Placental epithelial cell (primary cell): ENCODE measurements around the gene POLE2. TPM values are rescaled to one million over a fixed set of nuclear protein-coding genes. Genes with fewer than 3 reads are reported as not detected.

Source experiments
- small RNA-seq: library from RNA; depleted of rRNA; stranded (forward); fragments of <200 nt; gene quantifications from one replicate; pipeline ENCODE3, GENCODE V24; 2012
- total RNA-seq: library from RNA; depleted of rRNA; stranded (reverse); fragments of >200 nt; gene quantifications from 2 replicates; pipeline ENCODE4 v1.2.3, GENCODE V29; 2012

Gene POLE2, protein sequence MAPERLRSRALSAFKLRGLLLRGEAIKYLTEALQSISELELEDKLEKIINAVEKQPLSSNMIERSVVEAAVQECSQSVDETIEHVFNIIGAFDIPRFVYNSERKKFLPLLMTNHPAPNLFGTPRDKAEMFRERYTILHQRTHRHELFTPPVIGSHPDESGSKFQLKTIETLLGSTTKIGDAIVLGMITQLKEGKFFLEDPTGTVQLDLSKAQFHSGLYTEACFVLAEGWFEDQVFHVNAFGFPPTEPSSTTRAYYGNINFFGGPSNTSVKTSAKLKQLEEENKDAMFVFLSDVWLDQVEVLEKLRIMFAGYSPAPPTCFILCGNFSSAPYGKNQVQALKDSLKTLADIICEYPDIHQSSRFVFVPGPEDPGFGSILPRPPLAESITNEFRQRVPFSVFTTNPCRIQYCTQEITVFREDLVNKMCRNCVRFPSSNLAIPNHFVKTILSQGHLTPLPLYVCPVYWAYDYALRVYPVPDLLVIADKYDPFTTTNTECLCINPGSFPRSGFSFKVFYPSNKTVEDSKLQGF
- 5.3 and 7.9 TPM in 2 replicates for total RNA-seq

DNA sequence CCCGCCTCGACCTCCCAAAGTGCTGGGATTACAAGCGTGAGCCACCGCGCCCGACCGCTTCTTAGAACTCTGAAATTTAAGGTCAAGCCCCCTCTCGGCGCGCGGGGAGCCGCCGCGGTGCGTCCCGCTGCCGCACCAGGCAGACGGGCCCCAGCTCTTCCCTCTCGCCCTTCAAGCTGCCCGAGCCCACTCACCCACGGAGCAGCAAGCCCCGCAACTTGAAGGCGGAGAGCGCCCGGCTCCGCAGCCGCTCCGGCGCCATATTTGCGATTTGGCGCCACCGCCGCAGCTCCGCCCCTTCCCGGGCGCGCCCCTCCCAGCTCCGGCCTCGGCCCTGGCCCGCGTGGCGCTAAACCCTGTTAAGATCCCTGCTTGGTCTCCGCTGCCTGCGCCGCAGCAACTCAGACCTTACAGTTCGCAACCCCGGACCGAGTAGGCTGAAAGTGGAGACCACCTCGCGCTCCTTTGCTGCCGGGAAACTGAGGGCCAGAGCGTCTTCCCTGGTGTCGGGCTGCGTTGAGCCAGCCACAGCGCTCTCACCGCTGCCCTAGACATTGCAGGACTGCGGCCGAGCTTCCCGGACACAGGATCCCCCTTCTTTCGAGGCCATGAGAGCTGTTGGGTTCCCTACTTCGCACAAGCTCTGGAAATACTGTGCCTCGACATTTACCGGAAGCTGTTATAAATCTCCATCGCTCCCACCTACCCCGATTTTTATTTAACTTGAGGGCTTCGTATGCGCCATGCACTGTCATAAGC is at the start of gene POLE2:
Gene POLE2, minus strand, starts transcription at position 273 of the 759 bp plus-strand sequence. Its CDS starts 11 bp downstream, at position 262.

DNA sequence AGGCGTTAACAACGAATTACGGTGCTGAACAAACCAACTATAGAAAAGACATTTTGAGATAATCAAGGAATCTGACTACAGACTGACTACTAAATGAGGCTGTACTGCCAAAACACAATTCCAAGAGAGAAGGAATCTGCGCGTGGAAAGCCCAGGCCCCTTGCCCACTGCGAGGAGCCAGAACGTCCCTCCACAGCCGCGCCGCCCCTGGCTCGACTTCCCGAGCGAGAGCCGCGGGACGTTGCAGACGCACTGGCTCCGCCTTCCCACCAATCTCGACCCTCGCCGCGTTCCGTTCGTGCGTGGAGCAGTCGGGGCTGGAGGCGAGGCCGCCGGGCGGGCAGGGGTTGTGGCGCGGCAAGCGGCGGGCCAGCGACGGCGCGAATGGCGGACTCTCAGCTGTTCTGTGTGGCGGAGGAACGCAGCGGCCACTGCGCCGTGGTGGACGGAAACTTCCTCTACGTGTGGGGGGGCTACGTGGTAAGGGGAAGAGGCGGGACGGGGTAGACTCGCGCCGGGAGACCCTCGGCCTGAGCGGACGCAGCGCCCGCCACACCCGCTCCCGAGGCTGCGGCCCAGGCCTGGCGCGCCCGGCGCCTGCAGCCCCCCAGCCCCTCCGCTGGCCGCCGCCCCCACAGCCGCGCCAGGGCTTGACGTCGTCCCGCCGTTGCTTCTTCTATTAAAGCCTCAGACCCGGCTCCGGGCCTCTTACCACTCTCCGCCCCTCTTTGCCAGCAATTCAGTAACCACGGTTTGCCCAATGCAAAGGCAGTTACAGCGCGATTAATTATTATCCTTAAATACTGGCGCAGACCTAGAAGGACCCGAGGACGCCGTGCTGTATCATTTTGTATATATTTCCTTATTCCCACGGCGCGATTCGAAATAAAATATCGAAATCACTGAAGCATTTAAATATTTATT is 5.1 kb upstream of the POLE2 start, which contains the start of gene KLHDC1:
Gene KLHDC1, plus strand, starts transcription at position 310 of the 924 bp plus-strand sequence. Its CDS starts 75 bp downstream, at position 385.

GRCh38 chr14:49634547-49635334 is 53.3 kb downstream of the POLE2 start, which contains the start of gene DNAAF2:
DNAAF2 (minus strand) TSS chr14:49635244; CDS start chr14:49635149, 95 bp downstream.

DNA sequence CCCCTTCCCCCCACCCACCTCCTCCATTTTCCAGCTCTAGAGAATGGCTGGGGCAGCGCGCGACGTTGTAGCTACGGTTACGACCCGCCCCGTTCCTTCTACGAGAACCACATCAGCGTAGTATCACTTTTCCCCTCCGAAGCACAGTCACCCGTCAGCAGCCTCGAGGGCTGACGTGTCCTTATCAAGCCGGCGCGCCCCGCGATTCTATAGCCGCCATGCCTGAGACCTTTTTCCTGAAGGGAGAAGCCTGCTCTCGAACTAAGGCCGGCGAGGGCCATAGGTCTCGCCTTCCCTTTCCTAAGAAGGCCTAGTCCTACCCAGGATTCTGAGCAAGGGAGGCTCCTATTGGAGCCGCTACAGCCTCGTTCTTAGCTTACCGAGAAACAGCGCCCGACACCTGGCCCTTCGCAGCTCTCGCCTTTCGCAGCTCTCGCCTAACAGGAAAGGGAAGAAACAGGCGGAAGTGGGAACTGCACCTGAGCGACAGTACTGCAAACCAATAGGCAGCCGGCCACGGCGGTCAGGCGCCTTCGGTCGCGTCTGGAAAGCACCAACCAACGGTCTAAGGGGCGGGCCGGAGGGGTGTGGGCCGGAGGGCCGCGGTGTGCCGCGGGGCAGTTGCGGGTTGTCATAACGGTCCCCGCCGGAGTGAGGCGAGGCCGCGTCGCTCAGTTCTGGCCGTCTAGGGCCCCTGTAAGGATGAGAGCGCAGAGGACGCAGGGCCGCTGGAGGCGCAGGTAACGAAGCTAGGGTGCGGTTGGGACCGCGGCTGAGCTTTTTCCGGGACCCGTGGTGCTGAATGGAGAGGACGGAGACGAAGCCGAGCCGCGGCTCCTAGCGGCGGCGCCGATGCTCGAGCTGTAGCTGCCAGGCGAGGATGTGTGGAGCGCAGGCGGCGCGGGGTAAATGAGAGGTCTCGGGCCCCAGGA is 67.6 kb downstream of the POLE2 start, which contains the start of the genes MGAT2 and RPL36AL:
Gene MGAT2, plus strand, starts transcription at position 618 of the 932 bp plus-strand sequence. CDS start 470 bp downstream, outside the sequence.
Gene RPL36AL, minus strand, starts transcription at position 445 of the 932 bp plus-strand sequence. CDS start 1,522 bp downstream, outside the sequence.

DNA sequence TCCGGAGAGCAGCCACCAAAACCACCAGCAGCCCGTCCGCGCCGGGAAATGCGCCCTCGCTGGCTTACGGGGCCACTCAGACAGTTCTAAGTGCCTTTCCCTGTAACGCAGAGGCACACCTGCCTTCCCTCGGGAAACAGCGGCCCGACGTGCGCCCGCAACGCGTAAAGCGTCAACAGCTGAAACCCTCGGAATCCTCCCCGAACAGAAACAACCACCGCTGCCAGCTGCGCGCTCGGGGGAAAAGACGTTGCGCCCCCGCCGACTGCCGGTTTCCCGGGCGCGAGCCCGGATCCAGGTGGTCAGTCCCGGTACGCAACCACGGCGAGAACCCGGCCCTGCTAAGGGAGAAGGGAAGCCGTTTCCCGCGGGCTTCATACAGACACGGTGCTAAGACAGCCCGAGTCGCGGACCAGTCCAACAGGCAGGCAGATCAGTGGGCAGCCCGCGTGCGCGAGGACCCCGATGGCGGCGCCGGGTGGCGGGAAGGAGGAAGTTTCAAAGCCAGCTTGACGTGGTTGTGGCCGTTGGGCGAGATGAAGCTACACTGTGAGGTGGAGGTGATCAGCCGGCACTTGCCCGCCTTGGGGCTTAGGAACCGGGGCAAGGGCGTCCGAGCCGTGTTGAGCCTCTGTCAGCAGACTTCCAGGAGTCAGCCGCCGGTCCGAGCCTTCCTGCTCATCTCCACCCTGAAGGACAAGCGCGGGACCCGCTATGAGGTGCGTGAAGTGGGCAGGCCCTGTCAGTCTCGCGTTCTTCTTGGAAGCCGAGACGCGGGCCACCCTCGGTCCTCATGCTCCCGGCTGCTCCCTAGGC is 89.3 kb downstream of the POLE2 start, which contains the start of gene LRR1:
Gene LRR1, plus strand, starts transcription at position 456 of the 816 bp plus-strand sequence. Its CDS starts 81 bp downstream, at position 537.

Small RNAs within 50 kb of the gene (small RNA-seq; reads per million reads assigned to genes)
- gene AL139099.3 (not detected), gene RNU6ATAC30P (not detected)

Other genes starting within 250 kb of the POLE2 start
- 2,462 and 2,719 TPM in 2 replicates for gene RPS29, start 101.8 kb downstream of the POLE2 start, total RNA-seq
- gene LRR1, start 89.3 kb downstream of the POLE2 start, total RNA-seq = 9.4 and 13.6 TPM in 2 replicates
- gene RPL36AL, start 67.6 kb downstream of the POLE2 start, total RNA-seq = 116 and 378 TPM in 2 replicates
- gene MGAT2, start 67.4 kb downstream of the POLE2 start, total RNA-seq = 51.8 and 86.3 TPM in 2 replicates
- 7.5 TPM in 2 replicates for gene DNAAF2, start 53.0 kb downstream of the POLE2 start, total RNA-seq
- 3.5 and 9.8 TPM in 2 replicates for gene KLHDC1, start 4.9 kb upstream of the POLE2 start, total RNA-seq
- gene KLHDC2, start 79.9 kb upstream of the POLE2 start, total RNA-seq = 85.9 and 91.5 TPM in 2 replicates
- gene NEMF, start 164.6 kb upstream of the POLE2 start, total RNA-seq = 43.9 and 67.9 TPM in 2 replicates
- 80.9 and 104 TPM in 2 replicates for gene ARF6, start 204.9 kb upstream of the POLE2 start, total RNA-seq